GM12878 (cell line): ENCODE data around the gene ATG13. TPM values are rescaled to one million over a fixed set of nuclear protein-coding genes. Genes with fewer than 3 reads are reported as not detected.

Experiments
- ATAC-seq: fragments of 200-7000 bp; cut with Tn5 transposase; 3 replicates; pipeline ENCODE4 v1.9.1; 2020; ENCODE audit warnings: mild to moderate bottlenecking, moderate library complexity
- BruUV-seq: library from RNA; stranded (reverse); fragments of 400-500 nt; replicated peaks from 2 replicates; lab custom pipeline; 2021; lab: Mats Ljungman, UMichigan
- CTCF ChIA-PET: fragments of 300-600 bp; sonication (Branson Sonifier 250); formaldehyde crosslinking; extraction: SDS; loops from one replicate; lab custom pipeline; 2021; ENCODE audit warnings: inconsistent platforms; lab: Yijun Ruan, JAX
- POLR2A ChIA-PET: fragments of 350-600 bp; formaldehyde crosslinking; extraction: SDS; loops from one replicate; lab custom pipeline; 2021; ENCODE audit warnings: inconsistent platforms; lab: Charles Lee
- RAD21 ChIA-PET: fragments of 300-600 bp; sonication (Branson Sonifier 250); formaldehyde crosslinking; loops from one replicate; lab custom pipeline; 2023; ENCODE audit warnings: antibody characterized with exemption; ENCODE audit not compliant: unreplicated experiment; lab: Charles Lee
- SMC1A ChIA-PET: fragments of 300-600 bp; sonication (Branson Sonifier 250); formaldehyde crosslinking; loops from one replicate; lab custom pipeline; 2023; ENCODE audit not compliant: unreplicated experiment, uncharacterized antibody; lab: Charles Lee
- DNase-seq: peaks from one replicate; pipeline ENCODE4 v3.0.0-alpha.2; 2011; ENCODE audit warnings: low read depth, low spot score
- FAIRE-seq: peaks from 3 replicates; lab custom pipeline; 2011; peaks lifted over from hg19 to GRCh38; lab: Jason Lieb, UNC
- H2AFZ ChIP-seq: 2 replicates; pipeline ENCODE4 v1.6.0; 2011; ENCODE audit warnings: low read depth, low read length, control low read depth; ENCODE audit not compliant: control insufficient read depth
- H3K27ac ChIP-seq: 2 replicates; pipeline ENCODE4 v1.5.1; 2011; ENCODE audit warnings: control low read depth; ENCODE audit not compliant: control insufficient read depth, insufficient read depth
- H3K27me3 ChIP-seq, 2 experiments: replicated peaks in 1 of 2; 2 replicates each; pipeline versions ENCODE4 v1.6.0 to v1.6.1; 2011; ENCODE audit warnings: low read length in 1 of 2; ENCODE audit not compliant: control insufficient read depth in 2 of 2, insufficient read depth in 2 of 2
- H3K36me3 ChIP-seq, 2 experiments: 2 replicates each; pipeline ENCODE4 v1.5.1; 2011; ENCODE audit warnings: low read length in 1 of 2; ENCODE audit not compliant: control insufficient read depth in 2 of 2, insufficient read depth in 2 of 2
- H3K4me1 ChIP-seq: 2 replicates; pipeline ENCODE4 v1.6.1; 2011; ENCODE audit warnings: mild to moderate bottlenecking, low read length, moderate library complexity, mixed read lengths; ENCODE audit not compliant: control insufficient read depth, insufficient read depth
- H3K4me2 ChIP-seq: 2 replicates; pipeline ENCODE4 v1.6.0; 2011; ENCODE audit warnings: control low read depth; ENCODE audit not compliant: control insufficient read depth, insufficient read depth
- H3K4me3 ChIP-seq: fragments of 200-600 bp; sonication (generic); 2 replicates; pipeline ENCODE4 v1.5.1; 2016
- H3K79me2 ChIP-seq: 2 replicates; pipeline ENCODE4 v1.6.0; 2011; ENCODE audit warnings: low read length; ENCODE audit not compliant: control insufficient read depth, insufficient read depth
- H3K9ac ChIP-seq: 2 replicates; pipeline ENCODE4 v1.8.0; 2011; ENCODE audit warnings: low read length, control low read depth, mixed read lengths; ENCODE audit not compliant: control insufficient read depth, insufficient read depth
- H3K9me3 ChIP-seq: replicated peaks from 3 replicates; pipeline ENCODE4 v1.5.1; 2011; ENCODE audit warnings: mild to moderate bottlenecking, low read length; ENCODE audit not compliant: control insufficient read depth, insufficient read depth
- H4K20me1 ChIP-seq: 2 replicates; pipeline ENCODE4 v1.6.0; 2011; ENCODE audit not compliant: control insufficient read depth, insufficient read depth
- BRCA1 ChIP-seq: IDR thresholded peaks from 2 replicates; pipeline ENCODE4 v1.6.1; 2011; ENCODE audit warnings: low read depth, low read length, improper control_type of control experiment
- CBX3 ChIP-seq: fragments of 200-600 bp; sonication (generic); IDR thresholded peaks from 2 replicates; pipeline ENCODE4 v1.6.1; 2016; ENCODE audit warnings: low read depth, borderline replicate concordance
- CEBPB ChIP-seq, 2 experiments: fragments of 150-350 bp in 1 of 2; IDR thresholded peaks; 2 replicates each; pipeline ENCODE4 v1.6.1; 2012 to 2014; ENCODE audit warnings: low read depth in 2 of 2, low read length in 2 of 2, borderline replicate concordance in 1 of 2, inconsistent platforms in 1 of 2
- ESRRA ChIP-seq: IDR thresholded peaks from 2 replicates; pipeline ENCODE4 v1.6.1; 2012; ENCODE audit warnings: mild to moderate bottlenecking, low read length, improper control_type of control experiment
- FOXM1 ChIP-seq: IDR thresholded peaks from 2 replicates; pipeline ENCODE4 v1.6.1; 2012; ENCODE audit warnings: low read depth, mild to moderate bottlenecking, inconsistent platforms, low read length, moderate library complexity
- GABPA ChIP-seq: IDR thresholded peaks from 2 replicates; pipeline ENCODE4 v1.6.1; 2014; ENCODE audit warnings: antibody characterized with exemption, low read depth, mild to moderate bottlenecking, inconsistent platforms
- MTA2 ChIP-seq: fragments of 450-650 bp; IDR thresholded peaks from 2 replicates; pipeline ENCODE4 v1.6.1; 2016; ENCODE audit warnings: low read depth, mild to moderate bottlenecking, moderate library complexity
- PAX8 ChIP-seq: fragments of 450-650 bp; IDR thresholded peaks from 2 replicates; pipeline ENCODE4 v1.6.1; 2017; ENCODE audit warnings: mild to moderate bottlenecking, moderate library complexity
- POU2F2 ChIP-seq: IDR thresholded peaks from 3 replicates; pipeline ENCODE4 v1.6.1; 2011; ENCODE audit warnings: low read depth, mild to moderate bottlenecking, low read length, borderline replicate concordance
- RFX5 ChIP-seq: IDR thresholded peaks from 2 replicates; pipeline ENCODE4 v1.6.1; 2011; ENCODE audit warnings: low read depth, low read length, improper control_type of control experiment
- SP1 ChIP-seq: IDR thresholded peaks from one replicate; pipeline ENCODE4 v1.6.1; 2011; ENCODE audit warnings: low read depth, low read length
- ZNF217 ChIP-seq: fragments of 450-650 bp; IDR thresholded peaks from 2 replicates; pipeline ENCODE4 v1.6.1; 2017; ENCODE audit warnings: antibody characterized with exemption, mild to moderate bottlenecking
- in situ Hi-C: fragments of 300-500 bp; cut with MboI; formaldehyde crosslinking; loops from 9 replicates; pipeline ENCODE4 v1.14.3; 2018; ENCODE audit warnings: mixed read lengths
- intact Hi-C: fragments of 100-400 bp; cut with micrococcal nuclease; formaldehyde crosslinking; loops from one replicate; pipeline ENCODE4 v1.14.2; 2022; ENCODE audit not compliant: unreplicated experiment
- polyA plus RNA-seq, 11 experiments: library from polyadenylated mRNA; depleted of rRNA in 4 of 11; unstranded in 6 of 11; stranded (reverse) in 5 of 11; fragments of >200 nt; fragmentation: Nextera tagmentation in 4 of 11; fragmentation: Illumina TruSeq in 1 of 11; extraction: Ambion mirVana in 4 of 11; extraction: Trizol in 1 of 11; gene quantifications; 1 replicate in 1 of 11; 2 replicates in 10 of 11; pipeline versions ENCODE4 v1.2.1 to v1.2.3, GENCODE V29; 2011 to 2016; ENCODE audit warnings: inconsistent platforms in 2 of 11, missing spikeins in 2 of 11, low read depth in 1 of 11
- total RNA-seq, 4 experiments: library from RNA; depleted of rRNA in 3 of 4; stranded (reverse); fragments of >200 nt in 3 of 4; fragmentation: Illumina TruSeq in 1 of 4; extraction: Trizol in 1 of 4; gene quantifications; 2 replicates each; pipeline versions ENCODE4 v1.2.1 to v1.2.3, GENCODE V29; 2013 to 2021
- TF ChIP-seq, protein P1 (sequence below): fragments of 150-350 bp; IDR thresholded peaks from 2 replicates; pipeline ENCODE4 v1.6.1; 2016; ENCODE audit warnings: low read depth, low read length

Gene ATG13
- total and polyA plus RNA-seq, 10 of the 15 experiments (the other 5 are each of a cell fraction or from before 2014, with no cell fraction given), result 10.9 to 61.6 (median 50.9) TPM

DNA sequence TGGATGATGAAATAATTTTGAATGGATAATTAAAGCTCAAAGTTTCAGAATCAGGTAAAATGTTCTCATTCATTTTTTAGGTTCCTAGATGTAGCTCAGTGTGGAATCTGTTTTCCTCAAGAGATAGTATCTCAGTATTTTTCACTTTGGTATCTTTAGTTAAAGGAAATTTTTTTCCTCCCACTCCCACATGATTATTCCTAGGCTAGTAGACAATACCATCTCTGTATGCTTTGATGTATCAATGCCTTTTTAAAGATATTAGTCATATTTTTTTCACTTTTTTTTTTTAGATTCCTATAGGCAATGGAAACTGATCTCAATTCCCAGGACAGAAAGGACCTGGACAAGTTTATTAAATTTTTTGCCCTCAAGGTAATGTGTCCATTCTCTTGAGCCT lies 26.6 kb downstream of the ATG13 start:
- Histone ChIP-seq H3K9ac (no peak overlapping the region), H3K4me1 (no peaks in the 10 kb centered on the region), H3K27me3 (no peaks in the 10 kb centered on the region), H3K79me2 (no peaks in the 10 kb centered on the region), H3K4me2 (no peak overlapping the region), H3K36me3 (peaks cover 4 to 7% of the 10 kb centered on the region in 2 experiments), H3K9me3 (no peaks in the 10 kb centered on the region), H3K4me3 (no peak overlapping the region), H4K20me1 (no peaks in the 10 kb centered on the region), H2AFZ (no peak overlapping the region), H3K27ac (no peak overlapping the region)
- RAD21 ChIA-PET, result no interaction called here
- ATAC-seq (no peak), DNase-seq (no peak), FAIRE-seq (no peak)
- intact Hi-C loops, result no loop called here
- no TSS peak for BruUV-seq
- in situ Hi-C loops, result no loop called here
- TF ChIP-seq RFX5 (no peak), GABPA (no peak), ZNF217 (no peak), CEBPB (IDR thresholded peaks at IDR 0.05; ENCODE audit: borderline replicate concordance in 1 of 2, low read depth in 2 of 2, low read length in 2 of 2) (no peak), FOXM1 (no peak), ESRRA (no peak), PAX8 (no peak), MTA2 (no peak), BRCA1 (no peak), POU2F2 (no peak), SP1 (no peak), CBX3 (no peak)
- TF ChIP-seq, protein P1, sequence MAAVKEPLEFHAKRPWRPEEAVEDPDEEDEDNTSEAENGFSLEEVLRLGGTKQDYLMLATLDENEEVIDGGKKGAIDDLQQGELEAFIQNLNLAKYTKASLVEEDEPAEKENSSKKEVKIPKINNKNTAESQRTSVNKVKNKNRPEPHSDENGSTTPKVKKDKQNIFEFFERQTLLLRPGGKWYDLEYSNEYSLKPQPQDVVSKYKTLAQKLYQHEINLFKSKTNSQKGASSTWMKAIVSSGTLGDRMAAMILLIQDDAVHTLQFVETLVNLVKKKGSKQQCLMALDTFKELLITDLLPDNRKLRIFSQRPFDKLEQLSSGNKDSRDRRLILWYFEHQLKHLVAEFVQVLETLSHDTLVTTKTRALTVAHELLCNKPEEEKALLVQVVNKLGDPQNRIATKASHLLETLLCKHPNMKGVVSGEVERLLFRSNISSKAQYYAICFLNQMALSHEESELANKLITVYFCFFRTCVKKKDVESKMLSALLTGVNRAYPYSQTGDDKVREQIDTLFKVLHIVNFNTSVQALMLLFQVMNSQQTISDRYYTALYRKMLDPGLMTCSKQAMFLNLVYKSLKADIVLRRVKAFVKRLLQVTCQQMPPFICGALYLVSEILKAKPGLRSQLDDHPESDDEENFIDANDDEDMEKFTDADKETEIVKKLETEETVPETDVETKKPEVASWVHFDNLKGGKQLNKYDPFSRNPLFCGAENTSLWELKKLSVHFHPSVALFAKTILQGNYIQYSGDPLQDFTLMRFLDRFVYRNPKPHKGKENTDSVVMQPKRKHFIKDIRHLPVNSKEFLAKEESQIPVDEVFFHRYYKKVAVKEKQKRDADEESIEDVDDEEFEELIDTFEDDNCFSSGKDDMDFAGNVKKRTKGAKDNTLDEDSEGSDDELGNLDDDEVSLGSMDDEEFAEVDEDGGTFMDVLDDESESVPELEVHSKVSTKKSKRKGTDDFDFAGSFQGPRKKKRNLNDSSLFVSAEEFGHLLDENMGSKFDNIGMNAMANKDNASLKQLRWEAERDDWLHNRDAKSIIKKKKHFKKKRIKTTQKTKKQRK, result no peak
- CTCF ChIA-PET, result interaction anchor here (0.6 to 1.9 kb wide), 2 partner anchors 9 to 137 kb away, joined by 4 to 5 read pairs; no protein-coding TSS in a partner anchor
- SMC1A ChIA-PET, result interaction anchor here (0.6 to 0.7 kb wide), 4 partner anchors 11 to 1059 kb away, joined by 3 read pairs; no protein-coding TSS in a partner anchor
- POLR2A ChIA-PET, result interaction anchor here (0.6 kb wide), 1 partner anchor 1142 kb away, joined by 4 read pairs; no protein-coding TSS in a partner anchor
